Mammary epithelial cell (primary cell): Measurements from ENCODE around the gene LIX1L.

Experiments used
- EZH2 ChIP-seq: IDR thresholded peaks from 2 replicates; pipeline ENCODE4 v1.6.1; 2012; ENCODE audit warnings: low read length, inconsistent platforms, borderline replicate concordance
- TF ChIP-seq, protein P1 (sequence below), 2 donors: IDR thresholded peaks in 1 of 2; conservative IDR thresholded peaks in 1 of 2; 2 replicates each; pipeline ENCODE4 v1.5.1; 2011 to 2012; ENCODE audit warnings: inconsistent platforms in 2 of 2, low read length in 2 of 2, mild to moderate bottlenecking in 2 of 2, control low read depth in 1 of 2, low read depth in 1 of 2; ENCODE audit not compliant: insufficient read depth in 1 of 2; ENCODE audit errors: extremely low read depth in 1 of 2

GRCh38 chr1:145889722-145890121 lies 68.1 kb downstream of the LIX1L start:
- TF ChIP-seq, protein P1, sequence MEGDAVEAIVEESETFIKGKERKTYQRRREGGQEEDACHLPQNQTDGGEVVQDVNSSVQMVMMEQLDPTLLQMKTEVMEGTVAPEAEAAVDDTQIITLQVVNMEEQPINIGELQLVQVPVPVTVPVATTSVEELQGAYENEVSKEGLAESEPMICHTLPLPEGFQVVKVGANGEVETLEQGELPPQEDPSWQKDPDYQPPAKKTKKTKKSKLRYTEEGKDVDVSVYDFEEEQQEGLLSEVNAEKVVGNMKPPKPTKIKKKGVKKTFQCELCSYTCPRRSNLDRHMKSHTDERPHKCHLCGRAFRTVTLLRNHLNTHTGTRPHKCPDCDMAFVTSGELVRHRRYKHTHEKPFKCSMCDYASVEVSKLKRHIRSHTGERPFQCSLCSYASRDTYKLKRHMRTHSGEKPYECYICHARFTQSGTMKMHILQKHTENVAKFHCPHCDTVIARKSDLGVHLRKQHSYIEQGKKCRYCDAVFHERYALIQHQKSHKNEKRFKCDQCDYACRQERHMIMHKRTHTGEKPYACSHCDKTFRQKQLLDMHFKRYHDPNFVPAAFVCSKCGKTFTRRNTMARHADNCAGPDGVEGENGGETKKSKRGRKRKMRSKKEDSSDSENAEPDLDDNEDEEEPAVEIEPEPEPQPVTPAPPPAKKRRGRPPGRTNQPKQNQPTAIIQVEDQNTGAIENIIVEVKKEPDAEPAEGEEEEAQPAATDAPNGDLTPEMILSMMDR (conservative IDR thresholded peaks at IDR 0.05 in 1 of 2, IDR thresholded peaks at IDR 0.05 in 1 of 2; ENCODE audit: extremely low read depth in 1 of 2, insufficient read depth in 1 of 2, low read depth in 1 of 2, low read length in 2 of 2): no peak
- TF ChIP-seq EZH2: no peak
